HepG2 (cell line): ENCODE data around the gene PIEZO2. TPM values are rescaled to one million over a fixed set of nuclear protein-coding genes. Genes with fewer than 3 reads are reported as not detected.

Experiments used
- ATAC-seq: fragments of 200-7000 bp; cut with Tn5 transposase; 3 replicates; pipeline ENCODE4 v1.9.1; 2020; ENCODE audit warnings: mild to moderate bottlenecking, moderate library complexity
- BruUV-seq: library from RNA; stranded (reverse); fragments of 400-500 nt; replicated peaks from 2 replicates; lab custom pipeline; 2021; lab: Mats Ljungman, UMichigan
- CTCF ChIA-PET: fragments of 300-600 bp; formaldehyde crosslinking; extraction: SDS; loops from one replicate; lab custom pipeline; 2021; ENCODE audit warnings: low total read pairs, inconsistent platforms, low intra/inter-chr PET ratio; lab: Yijun Ruan, JAX
- POLR2A ChIA-PET: fragments of 350-600 bp; sonication (Branson Sonifier 250); formaldehyde crosslinking; loops from one replicate; lab custom pipeline; 2020; ENCODE audit warnings: antibody characterized with exemption, inconsistent platforms; lab: Yijun Ruan, JAX
- DNase-seq: peaks from one replicate; pipeline ENCODE4 v3.0.0-alpha.2; 2015; ENCODE audit warnings: low spot score
- FAIRE-seq: peaks from 3 replicates; lab custom pipeline; 2011; peaks lifted over from hg19 to GRCh38; lab: Jason Lieb, UNC
- H2AFZ ChIP-seq: one replicate; pipeline ENCODE4 v1.6.1; 2011; ENCODE audit warnings: low read length, inconsistent platforms
- H3K27ac ChIP-seq: fragments of 300-600 bp; 3 replicates; pipeline ENCODE4 v1.8.0; 2011; ENCODE audit warnings: mixed run types, mild to moderate bottlenecking, mixed read lengths, low read length, inconsistent platforms; ENCODE audit not compliant: insufficient read depth; ENCODE audit errors: extremely low read length
- H3K27me3 ChIP-seq, 2 experiments: fragments of 200-600 bp in 1 of 2; 2 replicates in 1 of 2; 3 replicates in 1 of 2; pipeline versions ENCODE4 v1.6.0 to v1.8.0; 2011; ENCODE audit warnings: low read length in 2 of 2, mild to moderate bottlenecking in 2 of 2, moderate library complexity in 2 of 2, inconsistent platforms in 1 of 2; ENCODE audit not compliant: insufficient read depth in 2 of 2, control insufficient read depth in 1 of 2
- H3K36me3 ChIP-seq, 2 experiments: fragments of 200-600 bp in 1 of 2; replicated peaks in 1 of 2; 2 replicates in 1 of 2; 3 replicates in 1 of 2; pipeline versions ENCODE4 v1.5.1 to v1.8.0; 2011; ENCODE audit warnings: low read length in 2 of 2, inconsistent platforms in 1 of 2; ENCODE audit not compliant: insufficient read depth in 2 of 2, control insufficient read depth in 1 of 2
- H3K4me1 ChIP-seq: 2 replicates; pipeline ENCODE4 v1.5.1; 2012; ENCODE audit warnings: low read length, inconsistent platforms; ENCODE audit not compliant: insufficient read depth
- H3K4me2 ChIP-seq: 2 replicates; pipeline ENCODE4 v1.6.0; 2011; ENCODE audit warnings: low read depth, low read length, inconsistent platforms
- H3K4me3 ChIP-seq, 3 experiments: fragments of 200-600 bp in 1 of 3; sonication (generic), shearing (Covaris generic) in 1 of 3; replicated peaks in 1 of 3; 2 replicates each; pipeline ENCODE4 v1.5.1; 2011 to 2016; ENCODE audit warnings: low read length in 3 of 3, inconsistent platforms in 2 of 3, low read depth in 2 of 3, mild to moderate bottlenecking in 2 of 3, control low read depth in 1 of 3, mixed read lengths in 1 of 3; ENCODE audit not compliant: insufficient read depth in 1 of 3
- H3K79me2 ChIP-seq: one replicate; pipeline ENCODE4 v1.6.1; 2011; ENCODE audit warnings: low read length, inconsistent platforms; ENCODE audit not compliant: insufficient read depth
- H3K9ac ChIP-seq: 2 replicates; pipeline ENCODE4 v1.6.0; 2011; ENCODE audit warnings: mild to moderate bottlenecking, low read depth, low read length, inconsistent platforms; ENCODE audit not compliant: insufficient read depth
- H3K9me3 ChIP-seq: 2 replicates; pipeline ENCODE4 v1.5.1; 2012; ENCODE audit warnings: mild to moderate bottlenecking, low read length
- H4K20me1 ChIP-seq: 2 replicates; pipeline ENCODE4 v1.6.0; 2011; ENCODE audit warnings: inconsistent platforms, mild to moderate bottlenecking, low read length, moderate library complexity; ENCODE audit not compliant: insufficient read depth
- E2F5 ChIP-seq: sonication (generic); formaldehyde crosslinking; conservative IDR thresholded peaks from 2 replicates; pipeline ENCODE4 v1.4.0; 2020; ENCODE audit warnings: missing genetic modification reagents
- GZF1 ChIP-seq: sonication (generic); formaldehyde crosslinking; IDR thresholded peaks from 2 replicates; pipeline ENCODE4 v1.5.1; 2020; ENCODE audit warnings: mild to moderate bottlenecking, missing genetic modification reagents
- HES4 ChIP-seq: sonication (generic); formaldehyde crosslinking; IDR thresholded peaks from 2 replicates; pipeline ENCODE4 v1.9.0; 2021; ENCODE audit warnings: mild to moderate bottlenecking, missing genetic modification reagents, borderline replicate concordance
- HNF1A ChIP-seq, 2 experiments: sonication (generic) in 1 of 2; formaldehyde crosslinking in 1 of 2; IDR thresholded peaks; 2 replicates each; pipeline versions ENCODE4 v1.4.0 to v1.6.1; 2016 to 2020; ENCODE audit warnings: borderline replicate concordance in 1 of 2, low read depth in 1 of 2, mild to moderate bottlenecking in 1 of 2, missing genetic modification reagents in 1 of 2
- MIER2 ChIP-seq: IDR thresholded peaks from 2 replicates; pipeline ENCODE4 v1.6.1; 2016; ENCODE audit warnings: missing biosample characterization, missing genetic modification reagents
- NR0B2 ChIP-seq: sonication (generic); formaldehyde crosslinking; IDR thresholded peaks from 2 replicates; pipeline ENCODE4 v1.4.0; 2020; ENCODE audit warnings: mild to moderate bottlenecking, missing genetic modification reagents
- NR3C1 ChIP-seq: sonication (generic); formaldehyde crosslinking; IDR thresholded peaks from 2 replicates; pipeline ENCODE4 v1.4.0; 2020; ENCODE audit warnings: missing genetic modification reagents
- PHF20 ChIP-seq: sonication (generic); formaldehyde crosslinking; IDR thresholded peaks from 2 replicates; pipeline ENCODE4 v1.5.0; 2020; ENCODE audit warnings: mild to moderate bottlenecking, missing genetic modification reagents
- RCOR2 ChIP-seq: IDR thresholded peaks from 2 replicates; pipeline ENCODE4 v1.6.1; 2016; ENCODE audit warnings: missing biosample characterization, missing genetic modification reagents
- TSC22D2 ChIP-seq: sonication (generic); formaldehyde crosslinking; IDR thresholded peaks from 2 replicates; pipeline ENCODE4 v1.5.1; 2020; ENCODE audit warnings: missing genetic modification reagents, mild to moderate bottlenecking, borderline replicate concordance
- ZFAT ChIP-seq: sonication (generic); formaldehyde crosslinking; conservative IDR thresholded peaks from 2 replicates; pipeline ENCODE4 v1.8.1; 2023; ENCODE audit warnings: missing genetic modification reagents, inconsistent platforms
- ZNF24 ChIP-seq: fragments of 450-650 bp; IDR thresholded peaks from 2 replicates; pipeline ENCODE4 v1.6.1; 2017; ENCODE audit warnings: antibody characterized with exemption, mild to moderate bottlenecking
- ZNF251 ChIP-seq: sonication (generic); formaldehyde crosslinking; IDR thresholded peaks from 2 replicates; pipeline ENCODE4 v1.9.0; 2021; ENCODE audit warnings: mild to moderate bottlenecking, missing genetic modification reagents
- ZNF33A ChIP-seq: sonication (generic); formaldehyde crosslinking; IDR thresholded peaks from 2 replicates; pipeline ENCODE4 v1.5.1; 2020; ENCODE audit warnings: missing genetic modification reagents, mild to moderate bottlenecking, moderate library complexity, borderline replicate concordance
- ZNF383 ChIP-seq: sonication (generic); formaldehyde crosslinking; IDR thresholded peaks from 2 replicates; pipeline ENCODE4 v1.4.0; 2020; ENCODE audit warnings: missing genetic modification reagents, mild to moderate bottlenecking, borderline replicate concordance
- ZNF770 ChIP-seq: sonication (generic); formaldehyde crosslinking; IDR thresholded peaks from 2 replicates; pipeline ENCODE4 v1.5.0; 2020; ENCODE audit warnings: mild to moderate bottlenecking, missing genetic modification reagents
- WGBS: methylation state at CpG from one replicate; pipeline ENCODE4 v1.1.6; 2017; ENCODE audit warnings: low lambda C conversion rate; 5-methylcytosine and 5-hydroxymethylcytosine counted together
- in situ Hi-C: cut with HindIII; loops from 2 replicates; pipeline ENCODE4 v1.10.0; 2017; ENCODE audit warnings: low pct_unique_long_range_greater_than_20kb; ENCODE audit not compliant: extremely low pct_ligation_motif_present
- intact Hi-C: fragments of 100-400 bp; cut with micrococcal nuclease; formaldehyde crosslinking; loops from one replicate; pipeline ENCODE4 v1.10.0; 2022; ENCODE audit not compliant: unreplicated experiment
- polyA plus RNA-seq, 8 experiments: library from polyadenylated mRNA; depleted of rRNA in 3 of 8; stranded (reverse) in 7 of 8; unstranded in 1 of 8; fragments of >200 nt; fragmentation: Illumina TruSeq in 4 of 8; extraction: Trizol in 4 of 8; gene quantifications; 2 replicates each; pipeline versions ENCODE4 v1.2.1 to v1.2.3, GENCODE V29; 2011 to 2016; ENCODE audit warnings: low read depth in 4 of 8, missing spikeins in 1 of 8, mixed read lengths in 1 of 8; ENCODE audit not compliant: insufficient read depth in 1 of 8
- total RNA-seq, 5 experiments: library from RNA; depleted of rRNA; stranded (reverse); fragments of >200 nt; fragmentation: Illumina TruSeq; extraction: Trizol; gene quantifications; 2 replicates each; pipeline ENCODE4 v1.2.3, GENCODE V29; 2016; ENCODE audit warnings: low read depth in 1 of 5

Gene PIEZO2
- total and polyA plus RNA-seq, 2 of the 13 experiments (the other 11 are each of a cell fraction or from before 2014, with no cell fraction given), result 15.2 to 27.2 TPM

GRCh38 chr18:11137400-11137799 is 12.0 kb downstream of the PIEZO2 start:
- TF ChIP-seq GZF1 (no peak), ZNF24 (no peak), PHF20 (CRISPR knock-in tag) (no peak), TSC22D2 (CRISPR knock-in tag) (no peak), NR0B2 (CRISPR knock-in tag) (no peak), RCOR2 (CRISPR knock-in tag) (no peak), HNF1A (IDR thresholded peaks at IDR 0.05; ENCODE audit: low read depth) (no peak), HNF1A (CRISPR knock-in tag; IDR thresholded peaks at IDR 0.05; ENCODE audit: borderline replicate concordance) (no peak), E2F5 (no peak), ZNF383 (CRISPR knock-in tag) (no peak), ZFAT (CRISPR knock-in tag) (no peak), ZNF251 (CRISPR knock-in tag) (no peak), ZNF33A (CRISPR knock-in tag) (no peak), HES4 (CRISPR knock-in tag) (no peak), ZNF770 (no peak), MIER2 (no peak), NR3C1 (no peak)
- TF ChIP-seq, all 625 proteins: peak for 0
- Histone ChIP-seq H3K4me3 (no peak overlapping the region), H3K4me2 (no peak overlapping the region), H3K27ac (no peak overlapping the region), H4K20me1 (no peaks in the 10 kb centered on the region), H3K4me1 (peaks cover 14% of the 10 kb centered on the region), H3K36me3 (peaks cover 5 to 7% of the 10 kb centered on the region in 2 experiments; a peak in 3 of 5 replicates), H3K9me3 (no peaks in the 10 kb centered on the region), H3K79me2 (no peaks in the 10 kb centered on the region), H3K9ac (no peak overlapping the region), H3K27me3 (no peaks in the 10 kb centered on the region), H2AFZ (no peak overlapping the region)
- in situ Hi-C loops (no loop called here), intact Hi-C loops (no loop called here)
- FAIRE-seq (no peak), DNase-seq (no peak), ATAC-seq (no peak)
- 67% methylated on average over 5 of the region's 7 CpGs for WGBS
- ChIA-PET POLR2A (interaction anchor here (1.4 kb wide), 1 partner anchor 8 kb away, joined by 6 read pairs; no protein-coding TSS in a partner anchor), CTCF (no interaction called here)
- no TSS peak for BruUV-seq
